HEK293 (cell line): ENCODE results near the gene PTBP2.

Source experiments
- GLIS2 ChIP-seq: fragments of 450-650 bp; formaldehyde crosslinking; IDR thresholded peaks from 2 replicates; pipeline ENCODE4 v1.5.1; 2016; ENCODE audit warnings: missing biosample characterization, missing genetic modification characterization
- KLF16 ChIP-seq: fragments of 450-650 bp; formaldehyde crosslinking; IDR thresholded peaks from 2 replicates; pipeline ENCODE4 v1.5.1; 2017; ENCODE audit warnings: missing biosample characterization, missing genetic modification characterization
- PRDM10 ChIP-seq: fragments of 450-650 bp; formaldehyde crosslinking; IDR thresholded peaks from 2 replicates; pipeline ENCODE4 v1.5.1; 2016; ENCODE audit warnings: missing biosample characterization, missing genetic modification characterization
- RBAK ChIP-seq: fragments of 450-650 bp; formaldehyde crosslinking; IDR thresholded peaks from 2 replicates; pipeline ENCODE4 v1.5.1; 2016; ENCODE audit warnings: missing biosample characterization, missing genetic modification characterization
- YY1 ChIP-seq: fragments of 450-650 bp; formaldehyde crosslinking; IDR thresholded peaks from 2 replicates; pipeline ENCODE4 v1.5.1; 2018; ENCODE audit warnings: missing biosample characterization, missing genetic modification characterization
- ZNF121 ChIP-seq: fragments of 450-650 bp; formaldehyde crosslinking; IDR thresholded peaks from 2 replicates; pipeline ENCODE4 v1.5.1; 2016; ENCODE audit warnings: missing biosample characterization, missing genetic modification characterization
- ZNF248 ChIP-seq: fragments of 450-650 bp; formaldehyde crosslinking; IDR thresholded peaks from 2 replicates; pipeline ENCODE4 v1.5.1; 2017; ENCODE audit warnings: missing biosample characterization, missing genetic modification characterization
- ZNF274 ChIP-seq, 2 experiments: fragments of 200-500 bp in 1 of 2; fragments of 450-650 bp in 1 of 2; sonication (Bioruptor generic) in 1 of 2; formaldehyde crosslinking in 1 of 2; IDR thresholded peaks; 2 replicates each; pipeline versions ENCODE4 v1.5.1 to v1.6.1; 2014 to 2016; ENCODE audit warnings: borderline replicate concordance in 1 of 2, inconsistent platforms in 1 of 2, low read length in 1 of 2, missing biosample characterization in 1 of 2, missing genetic modification characterization in 1 of 2
- ZNF391 ChIP-seq: fragments of 450-650 bp; formaldehyde crosslinking; IDR thresholded peaks from 2 replicates; pipeline ENCODE4 v1.5.1; 2016; ENCODE audit warnings: low read depth, missing biosample characterization, missing genetic modification characterization, borderline replicate concordance
- ZNF549 ChIP-seq: fragments of 450-650 bp; IDR thresholded peaks from 2 replicates; pipeline ENCODE4 v1.5.1; 2018; ENCODE audit warnings: missing biosample characterization, missing genetic modification characterization, mild to moderate bottlenecking, inconsistent platforms, moderate library complexity
- TF ChIP-seq, protein P1 (sequence below): fragments of 450-650 bp; formaldehyde crosslinking; IDR thresholded peaks from 2 replicates; pipeline ENCODE4 v1.5.1; 2016; ENCODE audit warnings: missing biosample characterization, missing genetic modification characterization
- TF ChIP-seq, protein P2 (sequence below): fragments of 450-650 bp; formaldehyde crosslinking; IDR thresholded peaks from 2 replicates; pipeline ENCODE4 v1.5.1; 2016; ENCODE audit warnings: missing biosample characterization, missing genetic modification characterization, low read depth

DNA sequence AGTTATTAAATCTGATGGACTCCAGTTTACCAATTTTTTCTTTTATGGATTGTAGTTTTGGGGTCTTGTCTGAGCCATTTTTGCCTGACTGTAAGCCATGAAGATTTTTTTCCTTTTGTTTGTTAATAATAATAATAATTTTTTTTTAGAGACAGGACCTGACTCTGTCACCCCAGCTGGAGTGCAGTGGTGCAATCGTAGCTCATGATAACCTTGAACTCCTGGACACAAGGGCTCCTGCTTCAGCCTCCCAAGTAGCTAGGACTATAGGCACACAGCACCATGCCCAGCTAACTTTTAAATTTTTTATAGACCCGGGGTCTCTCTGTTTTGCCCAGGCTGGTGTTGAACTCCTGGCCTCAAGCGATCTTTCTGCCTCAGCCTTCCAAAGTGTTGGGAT is 6.3 kb downstream of the PTBP2 start:
- no peak for TF ChIP-seq ZNF121 (tag by site-specific recombination)
- TF ChIP-seq, protein P1, sequence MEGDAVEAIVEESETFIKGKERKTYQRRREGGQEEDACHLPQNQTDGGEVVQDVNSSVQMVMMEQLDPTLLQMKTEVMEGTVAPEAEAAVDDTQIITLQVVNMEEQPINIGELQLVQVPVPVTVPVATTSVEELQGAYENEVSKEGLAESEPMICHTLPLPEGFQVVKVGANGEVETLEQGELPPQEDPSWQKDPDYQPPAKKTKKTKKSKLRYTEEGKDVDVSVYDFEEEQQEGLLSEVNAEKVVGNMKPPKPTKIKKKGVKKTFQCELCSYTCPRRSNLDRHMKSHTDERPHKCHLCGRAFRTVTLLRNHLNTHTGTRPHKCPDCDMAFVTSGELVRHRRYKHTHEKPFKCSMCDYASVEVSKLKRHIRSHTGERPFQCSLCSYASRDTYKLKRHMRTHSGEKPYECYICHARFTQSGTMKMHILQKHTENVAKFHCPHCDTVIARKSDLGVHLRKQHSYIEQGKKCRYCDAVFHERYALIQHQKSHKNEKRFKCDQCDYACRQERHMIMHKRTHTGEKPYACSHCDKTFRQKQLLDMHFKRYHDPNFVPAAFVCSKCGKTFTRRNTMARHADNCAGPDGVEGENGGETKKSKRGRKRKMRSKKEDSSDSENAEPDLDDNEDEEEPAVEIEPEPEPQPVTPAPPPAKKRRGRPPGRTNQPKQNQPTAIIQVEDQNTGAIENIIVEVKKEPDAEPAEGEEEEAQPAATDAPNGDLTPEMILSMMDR: no peak
- no peak for TF ChIP-seq PRDM10
- TF ChIP-seq ZNF248 (tag by site-specific recombination): no peak
- no peak for TF ChIP-seq ZNF274 (IDR thresholded peaks at IDR 0.05; ENCODE audit: low read length)
- TF ChIP-seq ZNF274 (tag by site-specific recombination; IDR thresholded peaks at IDR 0.05; ENCODE audit: borderline replicate concordance): no peak
- TF ChIP-seq YY1: no peak
- no peak for TF ChIP-seq ZNF391 (tag by site-specific recombination)
- TF ChIP-seq GLIS2 (tag by site-specific recombination): no peak
- no peak for TF ChIP-seq KLF16 (tag by site-specific recombination)
- TF ChIP-seq, protein P2, sequence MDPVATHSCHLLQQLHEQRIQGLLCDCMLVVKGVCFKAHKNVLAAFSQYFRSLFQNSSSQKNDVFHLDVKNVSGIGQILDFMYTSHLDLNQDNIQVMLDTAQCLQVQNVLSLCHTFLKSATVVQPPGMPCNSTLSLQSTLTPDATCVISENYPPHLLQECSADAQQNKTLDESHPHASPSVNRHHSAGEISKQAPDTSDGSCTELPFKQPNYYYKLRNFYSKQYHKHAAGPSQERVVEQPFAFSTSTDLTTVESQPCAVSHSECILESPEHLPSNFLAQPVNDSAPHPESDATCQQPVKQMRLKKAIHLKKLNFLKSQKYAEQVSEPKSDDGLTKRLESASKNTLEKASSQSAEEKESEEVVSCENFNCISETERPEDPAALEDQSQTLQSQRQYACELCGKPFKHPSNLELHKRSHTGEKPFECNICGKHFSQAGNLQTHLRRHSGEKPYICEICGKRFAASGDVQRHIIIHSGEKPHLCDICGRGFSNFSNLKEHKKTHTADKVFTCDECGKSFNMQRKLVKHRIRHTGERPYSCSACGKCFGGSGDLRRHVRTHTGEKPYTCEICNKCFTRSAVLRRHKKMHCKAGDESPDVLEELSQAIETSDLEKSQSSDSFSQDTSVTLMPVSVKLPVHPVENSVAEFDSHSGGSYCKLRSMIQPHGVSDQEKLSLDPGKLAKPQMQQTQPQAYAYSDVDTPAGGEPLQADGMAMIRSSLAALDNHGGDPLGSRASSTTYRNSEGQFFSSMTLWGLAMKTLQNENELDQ (tag by site-specific recombination): no peak
- TF ChIP-seq ZNF549 (tag by site-specific recombination): no peak
- no peak for TF ChIP-seq RBAK
